Naive thymus-derived CD4-positive, alpha-beta T cell (primary cell): ENCODE data around the gene RERE. TPM values are rescaled to one million over a fixed set of nuclear protein-coding genes. Genes with fewer than 3 reads are reported as not detected.
A peak's percentile ranks its signal among the peaks of the same experiment; 100 is the strongest.

ENCODE experiments used
- ATAC-seq: fragments of 150-1000 bp; cut with Tn5 transposase; 2 replicates; pipeline ENCODE4 v1.10.0; 2021; ENCODE audit warnings: mild to moderate bottlenecking, moderate library complexity
- CTCF ChIA-PET: fragments of 350-600 bp; sonication (Branson Sonifier 250); formaldehyde crosslinking; loops from one replicate; lab custom pipeline; 2021; ENCODE audit warnings: antibody characterized with exemption; lab: Charles Lee
- POLR2A ChIA-PET: fragments of 350-600 bp; sonication (Branson Sonifier 250); formaldehyde crosslinking; loops from one replicate; lab custom pipeline; 2021; ENCODE audit warnings: antibody characterized with exemption, inconsistent platforms; lab: Charles Lee
- DNase-seq, 9 donors: peaks; one replicate each; pipeline versions ENCODE4 v3.0.0 to v3.0.0-alpha.2; 2020 to 2022; ENCODE audit warnings: mixed read lengths in 1 of 9
- H3K27ac ChIP-seq: one replicate; pipeline ENCODE4 v1.7.0; 2013; ENCODE audit warnings: mild to moderate bottlenecking, low read depth, low read length, moderate library complexity
- H3K27me3 ChIP-seq, 2 donors: one replicate each; pipeline ENCODE4 v1.7.0; 2013; ENCODE audit warnings: low read length in 2 of 2, mild to moderate bottlenecking in 2 of 2, moderate library complexity in 2 of 2; ENCODE audit not compliant: control insufficient read depth in 2 of 2, insufficient read depth in 2 of 2
- H3K36me3 ChIP-seq, 3 experiments: 1 replicate in 2 of 3; 2 replicates in 1 of 3; pipeline ENCODE4 v1.7.0; 2013; ENCODE audit warnings: low read length in 3 of 3, mild to moderate bottlenecking in 3 of 3, moderate library complexity in 1 of 3; ENCODE audit not compliant: insufficient read depth in 3 of 3, control insufficient read depth in 2 of 3
- H3K4me1 ChIP-seq, 2 donors: one replicate each; pipeline ENCODE4 v1.7.0; 2013; ENCODE audit warnings: low read length in 2 of 2, mild to moderate bottlenecking in 2 of 2, moderate library complexity in 1 of 2; ENCODE audit not compliant: control insufficient read depth in 2 of 2, insufficient read depth in 2 of 2
- H3K4me3 ChIP-seq: 2 replicates; pipeline ENCODE4 v1.7.0; 2013; ENCODE audit warnings: mild to moderate bottlenecking, low read length
- H3K9me3 ChIP-seq, 3 experiments: 1 replicate in 2 of 3; 2 replicates in 1 of 3; pipeline ENCODE4 v1.7.0; 2013; ENCODE audit warnings: low read length in 3 of 3; ENCODE audit not compliant: control insufficient read depth in 2 of 3
- H3K27ac Mint-ChIP-seq, 9 donors: one replicate each; pipeline ENCODE4 v1.8.0; 2020 to 2022; ENCODE audit warnings: mixed read lengths in 9 of 9, mild to moderate bottlenecking in 8 of 9, moderate library complexity in 5 of 9, inconsistent platforms in 2 of 9
- H3K27me3 Mint-ChIP-seq, 5 donors: one replicate each; pipeline ENCODE4 v1.8.0; 2021 to 2022; ENCODE audit warnings: mixed read lengths in 5 of 5, mild to moderate bottlenecking in 1 of 5
- H3K36me3 Mint-ChIP-seq, 5 donors: one replicate each; pipeline ENCODE4 v1.8.0; 2020 to 2022; ENCODE audit warnings: mixed read lengths in 5 of 5, mild to moderate bottlenecking in 3 of 5, inconsistent platforms in 1 of 5
- H3K4me1 Mint-ChIP-seq, 7 donors: one replicate each; pipeline ENCODE4 v1.8.0; 2020 to 2022; ENCODE audit warnings: mixed read lengths in 7 of 7, mild to moderate bottlenecking in 3 of 7, inconsistent platforms in 1 of 7
- H3K4me3 Mint-ChIP-seq, 10 donors: one replicate each; pipeline ENCODE4 v1.8.0; 2020 to 2022; ENCODE audit warnings: mild to moderate bottlenecking in 10 of 10, mixed read lengths in 10 of 10, moderate library complexity in 6 of 10, inconsistent platforms in 2 of 10
- H3K9me3 Mint-ChIP-seq, 11 donors: one replicate each; pipeline ENCODE4 v1.8.0; 2020 to 2022; ENCODE audit warnings: mixed read lengths in 11 of 11, mild to moderate bottlenecking in 4 of 11, inconsistent platforms in 1 of 11, moderate library complexity in 1 of 11
- intact Hi-C, 2 donors: fragments of 100-400 bp; cut with micrococcal nuclease; formaldehyde crosslinking; loops; one replicate each; pipeline ENCODE4 v1.15.1; 2023
- polyA plus RNA-seq, 2 donors: library from polyadenylated mRNA; unstranded; fragments of 300-500 nt; fragmentation: Illumina TruSeq; gene quantifications; one replicate each; pipeline ENCODE4 v1.2.3, GENCODE V29; 2021
- total RNA-seq, 6 experiments: library from RNA in 5 of 6; stranded (reverse) in 5 of 6; gene quantifications; 1 replicate in 5 of 6; 2 replicates in 1 of 6; pipeline ENCODE4 v1.2.3 and lab custom pipeline; 2021 to 2026

Gene RERE
- total and polyA plus RNA-seq, 7 experiments from 2014 or later, result 7.3 to 114 (median 106) TPM

GRCh38 chr1:8560611-8561544 is 256.6 kb downstream of the RERE start:
- intact Hi-C loops, result loop anchor here (1.0 to 5.0 kb wide), 5 partner anchors 41 to 288 kb away; partner anchors contain the start of gene RERE (in 1 of the 2)
- H3K9me3 ChIP-seq, result no peaks in the 10 kb centered on the region
- no peaks in the 10 kb centered on the region for H3K36me3 ChIP-seq
- Mint-ChIP-seq H3K4me3 (peak overlapping the region in 1 of 10 donors; percentile 56), H3K27me3 (no peaks in the 10 kb centered on the region), H3K36me3 (peaks cover 0 to 10% (median 5%) of the 10 kb centered on the region in 5 donors), H3K27ac (peak overlapping the region in 4 of 9 donors; percentile 0 to 17 (median 7)), H3K4me1 (peaks cover 0 to 33% (median 10%) of the 10 kb centered on the region in 7 donors), H3K9me3 (no peaks in the 10 kb centered on the region)
- H3K4me3 ChIP-seq, result no peak overlapping the region
- DNase-seq (peak in 7 of 9 donors; percentile 35 to 64 (median 51)), ATAC-seq (peak; percentile 84)
- H3K4me1 ChIP-seq, result peaks cover 0 to 4% of the 10 kb centered on the region in 2 donors
- H3K27me3 ChIP-seq, result no peaks in the 10 kb centered on the region
- H3K27ac ChIP-seq, result no peak overlapping the region
- CTCF ChIA-PET, result interaction anchor here (0.5 to 3.6 kb wide), 19 partner anchors 9 to 305 kb away, joined by 3 to 52 read pairs (median 5); no protein-coding TSS in a partner anchor
- POLR2A ChIA-PET, result interaction anchor here (0.6 to 0.7 kb wide), 3 partner anchors 164 to 288 kb away, joined by 3 to 5 read pairs (median 4); no protein-coding TSS in a partner anchor

- ChIA-PET POLR2A (interaction anchor here (0.7 kb wide), 1 partner anchor 289 kb away, joined by 4 read pairs; no protein-coding TSS in a partner anchor), CTCF (interaction anchor here (1.9 to 3.6 kb wide), 5 partner anchors 113 to 289 kb away, joined by 5 to 52 read pairs (median 21); no protein-coding TSS in a partner anchor)
- H3K36me3 ChIP-seq, result no peaks in the 10 kb centered on the region
- Mint-ChIP-seq H3K27ac (peak overlapping the region in 1 of 9 donors; percentile 31), H3K36me3 (peaks cover 0 to 18% (median 8%) of the 10 kb centered on the region in 5 donors), H3K27me3 (no peaks in the 10 kb centered on the region), H3K4me1 (peaks cover 0 to 41% (median 18%) of the 10 kb centered on the region in 7 donors), H3K9me3 (no peaks in the 10 kb centered on the region), H3K4me3 (no peak overlapping the region)
- intact Hi-C loops, result loop anchor here in 1 of 2 donors (5.0 kb wide), 1 partner anchor 42 kb away; no protein-coding TSS in a partner anchor
- no peak for DNase-seq
- H3K4me1 ChIP-seq, result peaks cover 0 to 4% of the 10 kb centered on the region in 2 donors
- ATAC-seq, result no peak
- no peak overlapping the region for H3K4me3 ChIP-seq
- no peaks in the 10 kb centered on the region for H3K9me3 ChIP-seq
- H3K27me3 ChIP-seq, result no peaks in the 10 kb centered on the region
- no peak overlapping the region for H3K27ac ChIP-seq
Measured at GRCh38 chr1:8560035-8560434, 257.4 kb downstream of the RERE start.

- intact Hi-C loops, result no loop called here
- no peak for ATAC-seq
- POLR2A ChIA-PET, result no interaction called here
Measured at GRCh38 chr1:8555582-8555981, 261.9 kb downstream of the RERE start.

GRCh38 chr1:8554956-8555534 is 262.4 kb downstream of the RERE start:
- Histone ChIP-seq H3K27ac (no peak overlapping the region), H3K36me3 (no peaks in the 10 kb centered on the region), H3K4me1 (peaks cover 0 to 7% of the 10 kb centered on the region in 2 donors), H3K27me3 (no peaks in the 10 kb centered on the region), H3K9me3 (no peaks in the 10 kb centered on the region), H3K4me3 (no peak overlapping the region)
- Mint-ChIP-seq H3K4me1 (peaks cover 13 to 38% (median 32%) of the 10 kb centered on the region in 7 donors), H3K4me3 (no peak overlapping the region), H3K27ac (peak overlapping the region in 1 of 9 donors; percentile 30), H3K9me3 (no peaks in the 10 kb centered on the region), H3K27me3 (no peaks in the 10 kb centered on the region), H3K36me3 (peaks cover 0 to 20% (median 9%) of the 10 kb centered on the region in 5 donors)
- no peak for ATAC-seq
- CTCF ChIA-PET, result interaction anchor here (0.8 to 2.0 kb wide), 3 partner anchors 74 to 294 kb away, joined by 3 to 8 read pairs (median 3); no protein-coding TSS in a partner anchor
- intact Hi-C loops, result no loop called here
- DNase-seq, result no peak
- POLR2A ChIA-PET, result no interaction called here

More at GRCh38 chr1:8555582-8555981, 261.9 kb downstream of the RERE start:
- DNase-seq, result no peak
- H3K36me3 ChIP-seq, result no peaks in the 10 kb centered on the region
- H3K27ac ChIP-seq, result no peak overlapping the region
- Mint-ChIP-seq H3K27ac (no peak overlapping the region), H3K36me3 (peaks cover 0 to 20% (median 9%) of the 10 kb centered on the region in 5 donors), H3K9me3 (no peaks in the 10 kb centered on the region), H3K4me1 (peaks cover 13 to 40% (median 32%) of the 10 kb centered on the region in 7 donors), H3K4me3 (no peak overlapping the region), H3K27me3 (no peaks in the 10 kb centered on the region)
- H3K4me1 ChIP-seq, result peaks cover 0 to 7% of the 10 kb centered on the region in 2 donors
- CTCF ChIA-PET, result interaction anchor here (0.8 to 2.0 kb wide), 2 partner anchors 74 to 171 kb away, joined by 3 to 8 read pairs; no protein-coding TSS in a partner anchor
- no peaks in the 10 kb centered on the region for H3K9me3 ChIP-seq
- no peaks in the 10 kb centered on the region for H3K27me3 ChIP-seq
- no peak overlapping the region for H3K4me3 ChIP-seq

GRCh38 chr1:8552820-8553397 is 264.5 kb downstream of the RERE start:
- Histone ChIP-seq H3K4me3 (no peak overlapping the region), H3K9me3 (no peaks in the 10 kb centered on the region), H3K36me3 (no peaks in the 10 kb centered on the region), H3K27ac (no peak overlapping the region), H3K4me1 (peaks cover 0 to 7% of the 10 kb centered on the region in 2 donors), H3K27me3 (no peaks in the 10 kb centered on the region)
- ATAC-seq (no peak), DNase-seq (no peak)
- intact Hi-C loops, result no loop called here
- H3K9me3 Mint-ChIP-seq, result no peaks in the 10 kb centered on the region
- H3K27ac Mint-ChIP-seq, result no peak overlapping the region
- POLR2A ChIA-PET, result interaction anchor here (1.2 kb wide), 1 partner anchor 16 kb away, joined by 4 read pairs; no protein-coding TSS in a partner anchor
- H3K36me3 Mint-ChIP-seq, result peaks cover 0 to 23% (median 9%) of the 10 kb centered on the region in 5 donors
- H3K27me3 Mint-ChIP-seq, result no peaks in the 10 kb centered on the region
- peak overlapping the region in 2 of 10 donors; percentile 15 to 21 for H3K4me3 Mint-ChIP-seq
- peaks cover 13 to 39% (median 32%) of the 10 kb centered on the region in 7 donors for H3K4me1 Mint-ChIP-seq
- CTCF ChIA-PET, result interaction anchor here (1.6 to 1.9 kb wide), 2 partner anchors 9 to 10 kb away, joined by 4 to 12 read pairs; no protein-coding TSS in a partner anchor
